B cell (primary cell): ENCODE results near the gene LOX.

Source experiments
- EZH2 ChIP-seq: IDR thresholded peaks from 2 replicates; pipeline ENCODE4 v1.6.1; 2012; ENCODE audit warnings: borderline replicate concordance, low read depth, mild to moderate bottlenecking, moderate library complexity, low read length; ENCODE audit not compliant: insufficient read depth, poor library complexity, severe bottlenecking
- TF ChIP-seq, protein P1 (sequence below): fragments of 200-600 bp; IDR thresholded peaks from one replicate; pipeline ENCODE4 v1.8.0; 2022; ENCODE audit warnings: antibody characterized with exemption, mild to moderate bottlenecking

- TF ChIP-seq, protein P1, sequence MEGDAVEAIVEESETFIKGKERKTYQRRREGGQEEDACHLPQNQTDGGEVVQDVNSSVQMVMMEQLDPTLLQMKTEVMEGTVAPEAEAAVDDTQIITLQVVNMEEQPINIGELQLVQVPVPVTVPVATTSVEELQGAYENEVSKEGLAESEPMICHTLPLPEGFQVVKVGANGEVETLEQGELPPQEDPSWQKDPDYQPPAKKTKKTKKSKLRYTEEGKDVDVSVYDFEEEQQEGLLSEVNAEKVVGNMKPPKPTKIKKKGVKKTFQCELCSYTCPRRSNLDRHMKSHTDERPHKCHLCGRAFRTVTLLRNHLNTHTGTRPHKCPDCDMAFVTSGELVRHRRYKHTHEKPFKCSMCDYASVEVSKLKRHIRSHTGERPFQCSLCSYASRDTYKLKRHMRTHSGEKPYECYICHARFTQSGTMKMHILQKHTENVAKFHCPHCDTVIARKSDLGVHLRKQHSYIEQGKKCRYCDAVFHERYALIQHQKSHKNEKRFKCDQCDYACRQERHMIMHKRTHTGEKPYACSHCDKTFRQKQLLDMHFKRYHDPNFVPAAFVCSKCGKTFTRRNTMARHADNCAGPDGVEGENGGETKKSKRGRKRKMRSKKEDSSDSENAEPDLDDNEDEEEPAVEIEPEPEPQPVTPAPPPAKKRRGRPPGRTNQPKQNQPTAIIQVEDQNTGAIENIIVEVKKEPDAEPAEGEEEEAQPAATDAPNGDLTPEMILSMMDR = no peak
- no peak for TF ChIP-seq EZH2
Measured at GRCh38 chr5:122073864-122074263, 4.2 kb downstream of the LOX start.
